K562 (cell line): ENCODE data around the gene TPX2. TPM values are rescaled to one million over a fixed set of nuclear protein-coding genes. Genes with fewer than 3 reads are reported as not detected.

ENCODE experiments used
- ATF7 ChIP-seq: fragments of 450-650 bp; IDR thresholded peaks from 2 replicates; pipeline ENCODE4 v1.7.1; 2014; ENCODE audit warnings: mild to moderate bottlenecking, moderate library complexity
- E2F3 ChIP-seq: fragments of 250-450 bp; sonication (Bioruptor Pico); IDR thresholded peaks from 2 replicates; pipeline ENCODE4 v1.4.0; 2020; ENCODE audit warnings: mild to moderate bottlenecking
- ESRRA ChIP-seq: fragments of 450-650 bp; IDR thresholded peaks from 2 replicates; pipeline ENCODE4 v1.6.1; 2014; ENCODE audit warnings: low read depth, mild to moderate bottlenecking, moderate library complexity, borderline replicate concordance
- HMGN3 ChIP-seq: IDR thresholded peaks from 2 replicates; pipeline ENCODE4 v1.6.1; 2011; ENCODE audit warnings: borderline replicate concordance, low read depth, mild to moderate bottlenecking, mixed read lengths, low read length; ENCODE audit not compliant: insufficient read length; ENCODE audit errors: extremely low read depth
- JUND ChIP-seq, 2 experiments: IDR thresholded peaks; 2 replicates in 1 of 2; 3 replicates in 1 of 2; pipeline ENCODE4 v1.6.1; 2011; ENCODE audit warnings: borderline replicate concordance in 2 of 2, low read depth in 2 of 2, low read length in 2 of 2, improper control_type of control experiment in 1 of 2, missing biosample characterization in 1 of 2, missing genetic modification characterization in 1 of 2, missing genetic modification reagents in 1 of 2
- MED1 ChIP-seq: sonication (generic); formaldehyde crosslinking; IDR thresholded peaks from 2 replicates; pipeline ENCODE4 v1.8.1; 2023; ENCODE audit warnings: missing genetic modification reagents, borderline replicate concordance
- RBM22 ChIP-seq: fragments of 200-400 bp; formaldehyde crosslinking; IDR thresholded peaks from 2 replicates; pipeline ENCODE4 v1.6.1; 2018; ENCODE audit warnings: low read length, low read depth; ENCODE audit not compliant: poor library complexity, severe bottlenecking
- SETDB1 ChIP-seq: IDR thresholded peaks from one replicate; pipeline ENCODE4 v1.6.1; 2012; ENCODE audit warnings: low read length, control low read depth, inconsistent platforms
- TCF7 ChIP-seq: sonication (generic); IDR thresholded peaks from 2 replicates; pipeline ENCODE4 v1.6.1; 2016; ENCODE audit warnings: antibody characterized with exemption, borderline replicate concordance
- ZNF316 ChIP-seq: fragments of 450-650 bp; IDR thresholded peaks from 2 replicates; pipeline ENCODE4 v1.6.1; 2016
- ZNF76 ChIP-seq: fragments of 250-450 bp; sonication (Bioruptor Pico); IDR thresholded peaks from 2 replicates; pipeline ENCODE4 v1.4.0; 2020; ENCODE audit warnings: mild to moderate bottlenecking, moderate library complexity, borderline replicate concordance
- ZNF785 ChIP-seq: fragments of 250-450 bp; sonication (Bioruptor Pico); IDR thresholded peaks from 2 replicates; pipeline ENCODE4 v1.4.0; 2020; ENCODE audit warnings: mild to moderate bottlenecking
- polyA plus RNA-seq, 8 experiments: library from polyadenylated mRNA; depleted of rRNA in 4 of 8; stranded (reverse) in 5 of 8; unstranded in 3 of 8; fragments of >200 nt; fragmentation: Nextera tagmentation in 2 of 8; fragmentation: Illumina TruSeq in 1 of 8; extraction: Ambion mirVana in 2 of 8; extraction: Trizol in 1 of 8; gene quantifications; 2 replicates each; pipeline versions ENCODE4 v1.2.1 to v1.2.3, GENCODE V29; 2011 to 2014; ENCODE audit warnings: inconsistent platforms in 1 of 8, missing spikeins in 1 of 8
- total RNA-seq, 7 experiments: library from RNA; depleted of rRNA in 6 of 7; stranded (reverse); fragments of >200 nt in 6 of 7; fragmentation: Illumina TruSeq in 2 of 7; extraction: Trizol in 2 of 7; gene quantifications; 2 replicates each; pipeline versions ENCODE4 v1.2.1 to v1.2.3, GENCODE V29; 2011 to 2021; ENCODE audit warnings: low replicate concordance in 1 of 7
- TF ChIP-seq, protein P1 (sequence below), 2 experiments: fragments of 450-650 bp in 1 of 2; sonication (generic) in 1 of 2; formaldehyde crosslinking in 1 of 2; IDR thresholded peaks in 1 of 2; conservative IDR thresholded peaks in 1 of 2; 2 replicates each; pipeline versions ENCODE4 v1.6.1 to v1.8.1; 2016 to 2023; ENCODE audit warnings: mild to moderate bottlenecking in 2 of 2, moderate library complexity in 2 of 2, inconsistent platforms in 1 of 2, missing genetic modification reagents in 1 of 2
- TF ChIP-seq, protein P2 (sequence below): IDR thresholded peaks from 2 replicates; pipeline ENCODE4 v1.6.1; 2016; ENCODE audit warnings: missing genetic modification characterization, missing compliant biosample characterization
- TF ChIP-seq, protein P3 (sequence below): sonication (generic); formaldehyde crosslinking; IDR thresholded peaks from 2 replicates; pipeline ENCODE4 v1.8.0; 2022; ENCODE audit warnings: missing genetic modification reagents, mild to moderate bottlenecking, moderate library complexity, borderline replicate concordance
- TF ChIP-seq, protein P4 (sequence below), 2 experiments: fragments of 150-350 bp in 1 of 2; IDR thresholded peaks; 2 replicates each; pipeline ENCODE4 v1.6.1; 2012 to 2016; ENCODE audit warnings: low read depth in 2 of 2, low read length in 2 of 2, mild to moderate bottlenecking in 1 of 2, moderate library complexity in 1 of 2
- TF ChIP-seq, protein P5 (sequence below): fragments of 450-650 bp; IDR thresholded peaks from one replicate; pipeline ENCODE4 v1.6.1; 2018; ENCODE audit warnings: mild to moderate bottlenecking, moderate library complexity; ENCODE audit not compliant: partially characterized antibody

The TPX2 gene
- total and polyA plus RNA-seq, 9 of the 15 experiments (the other 6 are each of a cell fraction or from before 2014, with no cell fraction given), result 48.0 to 241 (median 133) TPM

DNA sequence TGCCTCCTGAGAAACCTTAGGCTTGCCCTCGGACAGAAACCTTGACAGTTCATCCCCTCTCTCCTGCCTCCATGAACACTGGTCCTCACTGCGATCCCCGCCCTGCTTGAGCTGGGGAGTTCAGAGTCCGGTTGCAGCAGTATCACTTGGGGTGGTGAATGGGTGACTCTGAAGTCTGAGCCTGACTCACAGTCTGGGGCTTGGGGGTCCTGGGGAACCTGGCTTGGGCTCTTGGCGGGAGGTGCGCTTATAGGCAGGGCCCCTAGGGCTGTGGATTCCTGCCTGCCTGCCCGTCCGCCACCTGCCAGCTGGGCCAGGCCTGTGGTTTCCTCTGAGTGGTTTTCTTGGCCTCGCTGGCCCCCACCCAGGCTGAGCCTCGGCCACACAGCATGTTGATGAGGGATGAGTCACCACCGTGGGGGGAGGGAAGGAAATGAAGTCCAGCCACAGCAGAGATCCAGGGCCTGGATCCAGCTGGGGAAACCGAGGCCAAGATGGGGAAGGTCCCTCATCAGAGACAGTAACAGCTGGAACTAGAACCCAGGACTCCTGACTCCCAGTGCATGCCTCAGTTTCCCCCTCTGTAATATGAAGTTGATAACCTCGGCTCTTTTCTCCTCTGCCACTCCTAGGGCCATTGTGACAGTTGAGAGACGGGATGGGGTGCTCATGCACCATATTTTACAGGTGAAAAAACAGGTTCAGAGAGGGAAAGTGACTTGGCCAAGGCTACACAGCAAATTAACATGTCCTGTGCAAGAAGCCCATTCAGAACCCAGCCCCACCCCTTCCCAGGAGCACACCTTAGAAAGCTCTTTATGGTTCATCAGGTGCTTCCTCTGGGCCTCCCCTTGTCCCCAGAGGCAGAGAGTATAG lies 97.1 kb downstream of the TPX2 start (continued):
- no peak for TF ChIP-seq ZNF76 (CRISPR knock-in tag)
- TF ChIP-seq HMGN3, result peak; percentile 38
- TF ChIP-seq ZNF785 (CRISPR knock-in tag), result no peak
- TF ChIP-seq, protein P1, sequence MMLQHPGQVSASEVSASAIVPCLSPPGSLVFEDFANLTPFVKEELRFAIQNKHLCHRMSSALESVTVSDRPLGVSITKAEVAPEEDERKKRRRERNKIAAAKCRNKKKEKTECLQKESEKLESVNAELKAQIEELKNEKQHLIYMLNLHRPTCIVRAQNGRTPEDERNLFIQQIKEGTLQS (IDR thresholded peaks at IDR 0.05), result peak; percentile 99
- TF ChIP-seq, protein P1 (CRISPR knock-in tag; conservative IDR thresholded peaks at IDR 0.05), result peak; percentile 99
- no peak for TF ChIP-seq ZNF316
- no peak for TF ChIP-seq MED1 (CRISPR knock-in tag)
- peak; percentile 100 for TF ChIP-seq JUND (IDR thresholded peaks at IDR 0.05; ENCODE audit: borderline replicate concordance, low read depth, low read length)
- TF ChIP-seq JUND (tag; IDR thresholded peaks at IDR 0.05; ENCODE audit: borderline replicate concordance, low read depth, low read length), result peak; percentile 99
- TF ChIP-seq, protein P2, sequence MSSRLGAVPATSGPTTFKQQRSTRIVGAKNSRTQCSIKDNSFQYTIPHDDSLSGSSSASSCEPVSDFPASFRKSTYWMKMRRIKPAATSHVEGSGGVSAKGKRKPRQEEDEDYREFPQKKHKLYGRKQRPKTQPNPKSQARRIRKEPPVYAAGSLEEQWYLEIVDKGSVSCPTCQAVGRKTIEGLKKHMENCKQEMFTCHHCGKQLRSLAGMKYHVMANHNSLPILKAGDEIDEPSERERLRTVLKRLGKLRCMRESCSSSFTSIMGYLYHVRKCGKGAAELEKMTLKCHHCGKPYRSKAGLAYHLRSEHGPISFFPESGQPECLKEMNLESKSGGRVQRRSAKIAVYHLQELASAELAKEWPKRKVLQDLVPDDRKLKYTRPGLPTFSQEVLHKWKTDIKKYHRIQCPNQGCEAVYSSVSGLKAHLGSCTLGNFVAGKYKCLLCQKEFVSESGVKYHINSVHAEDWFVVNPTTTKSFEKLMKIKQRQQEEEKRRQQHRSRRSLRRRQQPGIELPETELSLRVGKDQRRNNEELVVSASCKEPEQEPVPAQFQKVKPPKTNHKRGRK (tag), result no peak
- TF ChIP-seq, protein P3, sequence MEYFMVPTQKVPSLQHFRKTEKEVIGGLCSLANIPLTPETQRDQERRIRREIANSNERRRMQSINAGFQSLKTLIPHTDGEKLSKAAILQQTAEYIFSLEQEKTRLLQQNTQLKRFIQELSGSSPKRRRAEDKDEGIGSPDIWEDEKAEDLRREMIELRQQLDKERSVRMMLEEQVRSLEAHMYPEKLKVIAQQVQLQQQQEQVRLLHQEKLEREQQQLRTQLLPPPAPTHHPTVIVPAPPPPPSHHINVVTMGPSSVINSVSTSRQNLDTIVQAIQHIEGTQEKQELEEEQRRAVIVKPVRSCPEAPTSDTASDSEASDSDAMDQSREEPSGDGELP (CRISPR knock-in tag), result peak; percentile 98
- TF ChIP-seq E2F3 (CRISPR knock-in tag), result no peak
- no peak for TF ChIP-seq SETDB1
- TF ChIP-seq TCF7, result no peak
- TF ChIP-seq ESRRA, result peak; percentile 68; the same call in 1 of the 2 replicates
- TF ChIP-seq, protein P4, sequence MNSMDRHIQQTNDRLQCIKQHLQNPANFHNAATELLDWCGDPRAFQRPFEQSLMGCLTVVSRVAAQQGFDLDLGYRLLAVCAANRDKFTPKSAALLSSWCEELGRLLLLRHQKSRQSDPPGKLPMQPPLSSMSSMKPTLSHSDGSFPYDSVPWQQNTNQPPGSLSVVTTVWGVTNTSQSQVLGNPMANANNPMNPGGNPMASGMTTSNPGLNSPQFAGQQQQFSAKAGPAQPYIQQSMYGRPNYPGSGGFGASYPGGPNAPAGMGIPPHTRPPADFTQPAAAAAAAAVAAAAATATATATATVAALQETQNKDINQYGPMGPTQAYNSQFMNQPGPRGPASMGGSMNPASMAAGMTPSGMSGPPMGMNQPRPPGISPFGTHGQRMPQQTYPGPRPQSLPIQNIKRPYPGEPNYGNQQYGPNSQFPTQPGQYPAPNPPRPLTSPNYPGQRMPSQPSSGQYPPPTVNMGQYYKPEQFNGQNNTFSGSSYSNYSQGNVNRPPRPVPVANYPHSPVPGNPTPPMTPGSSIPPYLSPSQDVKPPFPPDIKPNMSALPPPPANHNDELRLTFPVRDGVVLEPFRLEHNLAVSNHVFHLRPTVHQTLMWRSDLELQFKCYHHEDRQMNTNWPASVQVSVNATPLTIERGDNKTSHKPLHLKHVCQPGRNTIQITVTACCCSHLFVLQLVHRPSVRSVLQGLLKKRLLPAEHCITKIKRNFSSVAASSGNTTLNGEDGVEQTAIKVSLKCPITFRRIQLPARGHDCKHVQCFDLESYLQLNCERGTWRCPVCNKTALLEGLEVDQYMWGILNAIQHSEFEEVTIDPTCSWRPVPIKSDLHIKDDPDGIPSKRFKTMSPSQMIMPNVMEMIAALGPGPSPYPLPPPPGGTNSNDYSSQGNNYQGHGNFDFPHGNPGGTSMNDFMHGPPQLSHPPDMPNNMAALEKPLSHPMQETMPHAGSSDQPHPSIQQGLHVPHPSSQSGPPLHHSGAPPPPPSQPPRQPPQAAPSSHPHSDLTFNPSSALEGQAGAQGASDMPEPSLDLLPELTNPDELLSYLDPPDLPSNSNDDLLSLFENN (IDR thresholded peaks at IDR 0.05; ENCODE audit: low read depth in 2 of 2, low read length in 2 of 2), result 0 out of 4 replicates have a peak, but pooled peaks of 1 of the 2 experiments have one; percentile 24
- TF ChIP-seq, protein P5, sequence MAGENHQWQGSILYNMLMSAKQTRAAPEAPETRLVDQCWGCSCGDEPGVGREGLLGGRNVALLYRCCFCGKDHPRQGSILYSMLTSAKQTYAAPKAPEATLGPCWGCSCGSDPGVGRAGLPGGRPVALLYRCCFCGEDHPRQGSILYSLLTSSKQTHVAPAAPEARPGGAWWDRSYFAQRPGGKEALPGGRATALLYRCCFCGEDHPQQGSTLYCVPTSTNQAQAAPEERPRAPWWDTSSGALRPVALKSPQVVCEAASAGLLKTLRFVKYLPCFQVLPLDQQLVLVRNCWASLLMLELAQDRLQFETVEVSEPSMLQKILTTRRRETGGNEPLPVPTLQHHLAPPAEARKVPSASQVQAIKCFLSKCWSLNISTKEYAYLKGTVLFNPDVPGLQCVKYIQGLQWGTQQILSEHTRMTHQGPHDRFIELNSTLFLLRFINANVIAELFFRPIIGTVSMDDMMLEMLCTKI, result no peak
- TF ChIP-seq RBM22, result no peak
- TF ChIP-seq ATF7, result peak; percentile 76
